T1000 (cell line): ENCODE results near the gene ANGEL2.
A peak's percentile ranks its signal among the peaks of the same experiment; 100 is the strongest.

Source experiments
- DNase-seq: peaks from one replicate; lab custom pipeline; 2025; ENCODE audit warnings: mixed read lengths; lab: John Stamatoyannopoulos, UW

Gene ANGEL2

DNA sequence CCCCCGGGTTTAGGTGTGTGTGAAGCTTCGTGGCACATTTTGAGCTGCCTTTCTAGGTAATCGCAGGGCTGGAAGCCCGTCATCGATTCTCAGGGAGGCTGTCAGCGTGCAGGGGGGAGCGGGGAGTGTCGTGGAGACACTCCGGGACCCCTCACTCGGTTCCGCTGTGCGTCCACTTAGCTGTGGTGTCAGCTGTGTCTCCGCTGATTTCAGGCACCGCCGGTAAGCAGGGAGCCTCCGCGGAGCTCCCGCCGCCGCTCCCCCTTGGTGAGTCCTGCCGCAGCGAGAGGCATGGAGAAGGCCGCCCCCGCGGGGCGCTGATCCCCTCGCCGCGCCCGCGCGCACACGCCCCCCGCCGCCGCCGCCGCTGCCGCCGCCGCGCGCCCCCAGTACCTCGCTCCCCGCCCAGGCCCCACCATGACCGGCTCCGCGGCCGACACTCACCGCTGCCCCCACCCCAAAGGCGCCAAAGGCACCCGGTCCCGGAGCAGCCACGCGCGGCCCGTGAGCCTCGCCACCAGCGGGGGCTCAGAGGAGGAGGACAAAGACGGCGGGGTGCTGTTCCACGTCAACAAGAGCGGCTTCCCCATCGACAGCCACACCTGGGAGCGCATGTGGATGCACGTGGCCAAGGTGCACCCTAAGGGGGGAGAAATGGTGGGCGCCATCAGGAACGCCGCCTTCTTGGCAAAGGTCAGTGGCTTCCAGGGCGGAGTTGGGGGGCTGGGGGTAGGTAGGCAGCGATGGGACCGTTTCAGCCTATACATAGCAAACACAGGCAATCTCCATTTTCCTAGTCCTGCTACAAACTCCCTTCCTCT is 64.3 kb downstream of the ANGEL2 start:
- DNase-seq: no peak

DNA sequence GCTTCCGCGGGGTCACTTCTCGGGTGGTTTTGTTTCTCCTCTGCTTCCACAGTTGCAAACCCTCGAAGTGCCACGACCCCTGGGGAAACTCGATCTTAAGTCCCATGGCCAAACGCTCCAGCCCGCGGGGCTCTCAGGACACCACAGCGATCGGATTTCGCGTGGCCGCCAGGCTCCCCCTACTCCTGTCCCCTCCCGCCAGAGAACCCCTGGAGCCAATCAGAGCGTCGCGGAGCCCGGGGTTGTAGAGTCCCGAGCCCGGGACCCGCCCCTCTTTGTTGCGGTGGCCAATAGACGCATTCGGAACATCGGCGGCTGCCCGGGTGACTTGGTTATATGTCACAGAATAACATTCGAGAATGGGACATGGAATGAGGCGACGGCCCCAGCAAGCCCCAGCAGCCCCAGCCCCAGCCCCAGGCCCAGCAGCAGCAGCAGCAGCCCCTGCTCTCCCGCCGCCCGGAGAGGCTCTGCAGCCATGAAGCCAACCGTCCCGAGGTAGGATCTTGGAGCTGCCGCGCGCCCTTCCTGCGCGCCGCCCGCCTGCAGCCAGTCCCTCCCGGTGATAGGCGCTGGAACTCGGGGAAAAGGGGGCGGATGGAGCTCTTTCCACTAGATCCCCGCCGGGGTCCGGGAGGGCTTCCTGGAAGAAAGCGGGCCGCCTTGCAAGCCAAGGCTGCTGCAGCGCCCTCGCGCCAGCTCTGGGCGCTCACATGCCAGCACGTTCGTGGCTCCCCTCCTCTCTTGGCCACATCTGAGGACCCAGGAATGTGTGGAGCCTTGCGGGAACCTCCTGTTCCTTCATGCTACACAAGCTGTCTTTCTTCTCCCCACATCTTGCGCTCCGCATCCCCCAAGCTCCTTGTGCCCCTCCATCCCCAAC is 65.2 kb downstream of the ANGEL2 start, which contains the start of gene VASH2:
Gene VASH2 (plus strand): TSS at position 299 of the 883 bp plus-strand sequence. CDS start 1,002 bp downstream, outside the sequence.
- peak; percentile 68 for DNase-seq

DNA sequence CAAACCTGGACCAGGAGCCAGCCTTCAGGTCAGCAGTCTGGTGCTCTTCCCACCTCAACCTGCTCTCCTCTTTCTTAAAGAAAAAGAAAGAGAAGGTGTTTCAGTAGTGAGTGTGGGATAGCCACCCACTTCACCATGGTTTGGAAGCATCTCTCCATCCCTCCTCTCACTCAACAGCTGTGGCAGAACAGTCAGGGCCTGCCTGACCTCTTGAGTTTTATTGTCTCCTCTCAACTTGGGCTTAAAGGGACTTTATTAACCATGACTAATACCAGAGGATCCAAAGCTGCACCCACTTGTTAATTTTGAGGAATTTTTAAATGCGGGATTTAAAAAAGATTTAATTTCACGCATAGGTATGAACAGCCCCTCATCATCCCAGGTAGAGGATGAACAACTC is 65.9 kb downstream of the ANGEL2 start:
- DNase-seq: no peak

- no peak for DNase-seq
These were observed 68.8 kb downstream of the ANGEL2 start for GRCh38 chr1:212946872-212947271.

DNA sequence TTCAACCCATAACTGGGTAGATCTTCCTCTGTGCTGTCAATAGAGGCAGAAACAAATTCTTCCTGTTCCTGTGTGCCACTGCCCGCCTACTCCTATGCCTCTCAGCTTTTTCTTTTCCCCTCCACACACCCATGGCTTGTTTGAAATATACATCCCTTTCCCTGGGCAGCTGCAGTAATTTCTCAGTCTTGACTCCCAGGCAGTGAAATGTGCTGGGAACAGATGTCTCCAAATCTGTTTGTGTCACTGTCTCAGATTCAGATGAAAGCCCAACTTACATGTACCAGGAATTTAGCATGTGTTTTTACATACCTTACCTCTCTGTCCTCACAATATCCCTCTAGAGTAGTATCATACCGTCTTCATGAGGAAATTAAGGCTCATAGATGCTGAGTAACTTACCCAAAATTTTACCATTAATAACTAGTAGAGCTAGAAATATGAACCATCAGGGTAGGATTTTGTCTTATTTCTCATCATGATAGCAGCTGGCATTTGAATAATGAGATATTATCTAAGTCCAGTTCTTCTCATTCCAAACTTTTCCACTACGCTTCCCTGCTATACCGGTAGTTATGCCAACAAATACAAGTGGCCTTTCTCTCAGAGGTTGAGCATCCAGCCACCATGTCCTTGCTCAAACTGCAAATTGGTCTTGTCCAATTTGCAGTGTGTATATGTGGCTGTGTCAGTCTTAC is 70.1 kb downstream of the ANGEL2 start:
- no peak for DNase-seq

DNA sequence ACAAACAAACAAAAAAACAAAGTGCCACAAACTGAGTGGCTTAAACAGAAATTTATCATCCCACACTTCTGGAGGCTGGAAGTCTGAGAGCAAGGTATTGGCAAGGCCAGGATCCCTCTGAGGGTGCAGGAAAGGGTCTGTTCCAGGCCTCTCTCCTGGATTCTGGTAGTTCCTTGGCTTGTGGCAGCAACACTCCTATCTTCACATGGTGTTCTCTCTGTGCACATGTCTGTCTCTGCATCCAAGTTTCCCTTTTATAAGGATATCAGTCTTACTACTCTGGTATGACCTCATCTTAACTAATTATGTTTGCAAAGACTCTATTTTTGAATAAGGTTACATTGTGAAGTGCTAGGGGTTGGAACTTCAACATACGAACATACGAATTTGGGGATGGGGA is 70.6 kb downstream of the ANGEL2 start:
- no peak for DNase-seq

GRCh38 chr1:212944229-212944901 is 71.3 kb downstream of the ANGEL2 start:
- no peak for DNase-seq

DNA sequence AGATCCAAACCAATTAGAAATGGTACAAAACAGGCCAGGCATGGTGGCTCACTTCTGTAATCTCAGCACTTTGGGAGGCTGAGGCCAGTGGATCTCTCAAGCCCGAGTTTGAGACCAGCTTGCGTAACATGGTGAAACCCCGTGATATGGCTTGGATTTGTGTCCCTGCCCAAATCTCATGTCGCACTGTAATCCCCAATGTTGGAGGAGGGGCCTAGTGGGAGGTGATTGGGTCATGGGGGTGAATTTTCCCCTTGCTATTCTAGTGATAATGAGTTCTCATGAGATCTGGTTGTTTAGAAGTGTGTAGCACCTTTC is 72.3 kb downstream of the ANGEL2 start:
- no peak for DNase-seq

DNA sequence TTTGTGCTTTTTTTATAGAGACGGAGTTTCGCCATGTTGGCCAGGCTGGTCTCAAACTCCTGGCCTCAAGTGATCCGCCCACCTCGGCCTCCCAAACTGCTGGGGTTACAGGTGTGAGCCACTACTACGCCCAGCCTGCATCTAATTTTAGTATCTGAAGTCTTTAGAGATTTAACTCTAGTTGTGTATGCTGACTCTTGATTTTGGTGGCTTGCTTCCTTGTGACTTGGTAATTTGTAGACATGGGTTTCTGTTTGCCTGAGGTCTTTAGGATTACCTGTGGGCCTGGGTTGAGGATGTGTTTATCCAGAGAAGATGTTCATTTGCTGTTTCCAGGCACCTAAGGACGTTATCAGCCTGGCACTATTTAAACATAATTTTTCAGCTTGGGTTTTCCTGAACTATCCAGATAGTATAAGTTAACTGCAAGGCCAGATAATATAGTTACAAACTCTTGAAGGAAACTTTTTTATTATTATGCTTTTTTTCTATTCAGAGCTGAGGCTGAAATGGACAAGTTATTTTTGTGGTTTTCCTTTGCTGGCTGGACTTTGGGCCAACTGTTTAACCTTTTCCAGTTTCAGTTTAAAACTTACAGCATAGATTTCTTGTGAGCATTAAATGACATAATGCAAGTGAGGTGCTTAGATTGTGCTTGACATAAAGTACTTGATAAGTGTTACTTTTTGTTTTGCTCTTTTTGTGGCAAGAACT is 72.8 kb downstream of the ANGEL2 start:
- no peak for DNase-seq
